HepG2 (cell line): ENCODE measurements around the gene CHKB. TPM values are rescaled to one million over a fixed set of nuclear protein-coding genes. Genes with fewer than 3 reads are reported as not detected.
A peak's percentile ranks its signal among the peaks of the same experiment; 100 is the strongest.

Experiments
- ADNP ChIP-seq: sonication (generic); formaldehyde crosslinking; IDR thresholded peaks from 2 replicates; pipeline ENCODE4 v1.4.0; 2020; ENCODE audit warnings: missing genetic modification reagents
- HNRNPL ChIP-seq: fragments of 200-400 bp; formaldehyde crosslinking; IDR thresholded peaks from 2 replicates; pipeline ENCODE4 v1.6.1; 2017; ENCODE audit warnings: mild to moderate bottlenecking, low read depth, low read length
- MTF2 ChIP-seq: sonication (generic); formaldehyde crosslinking; IDR thresholded peaks from 2 replicates; pipeline ENCODE4 v1.5.0; 2020; ENCODE audit warnings: missing genetic modification reagents, borderline replicate concordance
- NRL ChIP-seq: sonication (generic); formaldehyde crosslinking; IDR thresholded peaks from 2 replicates; pipeline ENCODE4 v1.5.0; 2020; ENCODE audit warnings: missing genetic modification reagents, mild to moderate bottlenecking, moderate library complexity, borderline replicate concordance
- SOX13 ChIP-seq, 3 experiments: fragments of 450-650 bp in 1 of 3; sonication (generic) in 1 of 3; formaldehyde crosslinking in 1 of 3; IDR thresholded peaks in 2 of 3; conservative IDR thresholded peaks in 1 of 3; 2 replicates each; pipeline versions ENCODE4 v1.5.0 to v1.6.1; 2016 to 2020; ENCODE audit warnings: antibody characterized with exemption in 1 of 3, mild to moderate bottlenecking in 1 of 3, missing compliant biosample characterization in 1 of 3, missing genetic modification reagents in 1 of 3, moderate library complexity in 1 of 3
- ZNF572 ChIP-seq: sonication (generic); formaldehyde crosslinking; IDR thresholded peaks from 2 replicates; pipeline ENCODE4 v1.5.1; 2020; ENCODE audit warnings: mild to moderate bottlenecking, missing genetic modification reagents
- ZNF629 ChIP-seq: sonication (generic); formaldehyde crosslinking; conservative IDR thresholded peaks from 2 replicates; pipeline ENCODE4 v1.5.0; 2020; ENCODE audit warnings: missing genetic modification reagents
- ZNF747 ChIP-seq: sonication (generic); formaldehyde crosslinking; IDR thresholded peaks from 2 replicates; pipeline ENCODE4 v1.8.1; 2023; ENCODE audit warnings: missing genetic modification reagents, mild to moderate bottlenecking, borderline replicate concordance
- ZSCAN31 ChIP-seq: sonication (generic); formaldehyde crosslinking; IDR thresholded peaks from 2 replicates; pipeline ENCODE4 v1.5.0; 2020; ENCODE audit warnings: low read depth, mild to moderate bottlenecking, missing genetic modification reagents
- polyA plus RNA-seq, 8 experiments: library from polyadenylated mRNA; depleted of rRNA in 3 of 8; stranded (reverse) in 7 of 8; unstranded in 1 of 8; fragments of >200 nt; fragmentation: Illumina TruSeq in 4 of 8; extraction: Trizol in 4 of 8; gene quantifications; 2 replicates each; pipeline versions ENCODE4 v1.2.1 to v1.2.3, GENCODE V29; 2011 to 2016; ENCODE audit warnings: low read depth in 4 of 8, missing spikeins in 1 of 8, mixed read lengths in 1 of 8; ENCODE audit not compliant: insufficient read depth in 1 of 8
- total RNA-seq, 5 experiments: library from RNA; depleted of rRNA; stranded (reverse); fragments of >200 nt; fragmentation: Illumina TruSeq; extraction: Trizol; gene quantifications; 2 replicates each; pipeline ENCODE4 v1.2.3, GENCODE V29; 2016; ENCODE audit warnings: low read depth in 1 of 5
- TF ChIP-seq, protein P1 (sequence below): sonication (generic); formaldehyde crosslinking; IDR thresholded peaks from 2 replicates; pipeline ENCODE4 v1.9.0; 2022; ENCODE audit warnings: low read depth, missing genetic modification reagents
- TF ChIP-seq, protein P2 (sequence below): sonication (generic); formaldehyde crosslinking; IDR thresholded peaks from 2 replicates; pipeline ENCODE4 v1.4.0; 2020; ENCODE audit warnings: missing genetic modification reagents, borderline replicate concordance
- TF ChIP-seq, protein P3 (sequence below): sonication (generic); formaldehyde crosslinking; IDR thresholded peaks from 2 replicates; pipeline ENCODE4 v1.4.0; 2020; ENCODE audit warnings: mild to moderate bottlenecking, missing genetic modification reagents
- TF ChIP-seq, protein P4 (sequence below): sonication (generic); formaldehyde crosslinking; conservative IDR thresholded peaks from 2 replicates; pipeline ENCODE4 v1.4.0; 2020; ENCODE audit warnings: missing genetic modification reagents
- TF ChIP-seq, protein P5 (sequence below): sonication (generic); formaldehyde crosslinking; IDR thresholded peaks from 2 replicates; pipeline ENCODE4 v1.8.0; 2022; ENCODE audit warnings: missing genetic modification reagents, mild to moderate bottlenecking, inconsistent platforms, borderline replicate concordance
- TF ChIP-seq, protein P6 (sequence below): sonication (generic); formaldehyde crosslinking; IDR thresholded peaks from 2 replicates; pipeline ENCODE4 v1.9.0; 2022; ENCODE audit warnings: missing genetic modification reagents, mild to moderate bottlenecking, borderline replicate concordance
- TF ChIP-seq, protein P7 (sequence below): conservative IDR thresholded peaks from 2 replicates; pipeline ENCODE4 v1.6.1; 2018; ENCODE audit warnings: missing genetic modification reagents

CHKB gene
- total and polyA plus RNA-seq, 2 of the 13 experiments (the other 11 are each of a cell fraction or from before 2014, with no cell fraction given) = 24.5 to 42.7 TPM

DNA sequence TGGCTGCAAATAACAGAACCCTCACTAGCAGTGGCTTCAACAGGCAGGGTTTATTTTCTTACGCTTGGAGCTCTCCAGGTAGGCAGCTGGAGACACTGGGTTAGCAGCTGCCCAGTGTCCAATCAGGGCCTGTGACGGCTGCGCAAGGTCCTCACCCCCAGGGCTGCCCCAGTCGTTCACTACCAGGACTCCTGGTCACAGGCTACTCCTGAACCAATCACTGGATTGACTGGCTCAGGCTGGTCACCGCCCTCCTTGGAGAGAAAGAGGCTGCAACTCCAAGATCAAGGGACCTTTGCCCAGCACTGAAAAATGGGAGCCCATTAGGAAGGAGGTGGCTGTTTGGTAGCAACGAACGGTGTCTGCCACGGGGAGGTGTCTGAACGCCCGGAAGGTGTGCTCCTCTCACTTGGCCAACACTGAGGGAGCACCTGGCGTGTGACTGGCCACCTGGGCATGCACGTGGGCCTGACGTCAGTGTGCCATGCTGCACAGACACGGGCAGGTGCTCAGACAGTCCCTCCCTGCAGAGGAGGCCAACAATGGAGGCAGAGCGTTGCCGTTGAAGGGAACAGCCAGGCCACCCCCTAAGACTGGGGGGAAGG is 40.2 kb upstream of the CHKB start (continued):
- TF ChIP-seq, protein P1, sequence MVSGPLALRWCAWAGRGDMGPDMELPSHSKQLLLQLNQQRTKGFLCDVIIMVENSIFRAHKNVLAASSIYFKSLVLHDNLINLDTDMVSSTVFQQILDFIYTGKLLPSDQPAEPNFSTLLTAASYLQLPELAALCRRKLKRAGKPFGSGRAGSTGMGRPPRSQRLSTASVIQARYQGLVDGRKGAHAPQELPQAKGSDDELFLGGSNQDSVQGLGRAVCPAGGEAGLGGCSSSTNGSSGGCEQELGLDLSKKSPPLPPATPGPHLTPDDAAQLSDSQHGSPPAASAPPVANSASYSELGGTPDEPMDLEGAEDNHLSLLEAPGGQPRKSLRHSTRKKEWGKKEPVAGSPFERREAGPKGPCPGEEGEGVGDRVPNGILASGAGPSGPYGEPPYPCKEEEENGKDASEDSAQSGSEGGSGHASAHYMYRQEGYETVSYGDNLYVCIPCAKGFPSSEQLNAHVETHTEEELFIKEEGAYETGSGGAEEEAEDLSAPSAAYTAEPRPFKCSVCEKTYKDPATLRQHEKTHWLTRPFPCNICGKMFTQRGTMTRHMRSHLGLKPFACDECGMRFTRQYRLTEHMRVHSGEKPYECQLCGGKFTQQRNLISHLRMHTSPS (CRISPR knock-in tag) = peak; percentile 65; the same call in 1 of the 2 replicates
- no peak for TF ChIP-seq SOX13 (IDR thresholded peaks at IDR 0.05)
- no peak for TF ChIP-seq SOX13 (CRISPR knock-in tag; conservative IDR thresholded peaks at IDR 0.05 in 1 of 2, IDR thresholded peaks at IDR 0.05 in 1 of 2)
- 0 out of 2 replicates have a peak, but pooled peaks have one; percentile 64 for TF ChIP-seq ZSCAN31 (CRISPR knock-in tag)
- TF ChIP-seq, protein P2, sequence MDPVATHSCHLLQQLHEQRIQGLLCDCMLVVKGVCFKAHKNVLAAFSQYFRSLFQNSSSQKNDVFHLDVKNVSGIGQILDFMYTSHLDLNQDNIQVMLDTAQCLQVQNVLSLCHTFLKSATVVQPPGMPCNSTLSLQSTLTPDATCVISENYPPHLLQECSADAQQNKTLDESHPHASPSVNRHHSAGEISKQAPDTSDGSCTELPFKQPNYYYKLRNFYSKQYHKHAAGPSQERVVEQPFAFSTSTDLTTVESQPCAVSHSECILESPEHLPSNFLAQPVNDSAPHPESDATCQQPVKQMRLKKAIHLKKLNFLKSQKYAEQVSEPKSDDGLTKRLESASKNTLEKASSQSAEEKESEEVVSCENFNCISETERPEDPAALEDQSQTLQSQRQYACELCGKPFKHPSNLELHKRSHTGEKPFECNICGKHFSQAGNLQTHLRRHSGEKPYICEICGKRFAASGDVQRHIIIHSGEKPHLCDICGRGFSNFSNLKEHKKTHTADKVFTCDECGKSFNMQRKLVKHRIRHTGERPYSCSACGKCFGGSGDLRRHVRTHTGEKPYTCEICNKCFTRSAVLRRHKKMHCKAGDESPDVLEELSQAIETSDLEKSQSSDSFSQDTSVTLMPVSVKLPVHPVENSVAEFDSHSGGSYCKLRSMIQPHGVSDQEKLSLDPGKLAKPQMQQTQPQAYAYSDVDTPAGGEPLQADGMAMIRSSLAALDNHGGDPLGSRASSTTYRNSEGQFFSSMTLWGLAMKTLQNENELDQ (CRISPR knock-in tag) = no peak
- no peak for TF ChIP-seq MTF2 (CRISPR knock-in tag)
- TF ChIP-seq ZNF629 = 0 out of 2 replicates have a peak, but pooled peaks have one; percentile 34
- TF ChIP-seq ZNF747 (CRISPR knock-in tag) = peak; percentile 36; the same call in 1 of the 2 replicates
- TF ChIP-seq, protein P3, sequence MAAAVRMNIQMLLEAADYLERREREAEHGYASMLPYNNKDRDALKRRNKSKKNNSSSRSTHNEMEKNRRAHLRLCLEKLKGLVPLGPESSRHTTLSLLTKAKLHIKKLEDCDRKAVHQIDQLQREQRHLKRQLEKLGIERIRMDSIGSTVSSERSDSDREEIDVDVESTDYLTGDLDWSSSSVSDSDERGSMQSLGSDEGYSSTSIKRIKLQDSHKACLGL (CRISPR knock-in tag) = 0 out of 2 replicates have a peak, but pooled peaks have one; percentile 11
- no peak; the same call in 1 of the 2 replicates for TF ChIP-seq NRL (CRISPR knock-in tag)
- TF ChIP-seq, protein P4, sequence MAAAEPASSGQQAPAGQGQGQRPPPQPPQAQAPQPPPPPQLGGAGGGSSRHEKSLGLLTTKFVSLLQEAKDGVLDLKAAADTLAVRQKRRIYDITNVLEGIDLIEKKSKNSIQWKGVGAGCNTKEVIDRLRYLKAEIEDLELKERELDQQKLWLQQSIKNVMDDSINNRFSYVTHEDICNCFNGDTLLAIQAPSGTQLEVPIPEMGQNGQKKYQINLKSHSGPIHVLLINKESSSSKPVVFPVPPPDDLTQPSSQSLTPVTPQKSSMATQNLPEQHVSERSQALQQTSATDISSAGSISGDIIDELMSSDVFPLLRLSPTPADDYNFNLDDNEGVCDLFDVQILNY = no peak
- peak; percentile 61; the same call in 1 of the 2 replicates for TF ChIP-seq ZNF572 (CRISPR knock-in tag)
- TF ChIP-seq, protein P5, sequence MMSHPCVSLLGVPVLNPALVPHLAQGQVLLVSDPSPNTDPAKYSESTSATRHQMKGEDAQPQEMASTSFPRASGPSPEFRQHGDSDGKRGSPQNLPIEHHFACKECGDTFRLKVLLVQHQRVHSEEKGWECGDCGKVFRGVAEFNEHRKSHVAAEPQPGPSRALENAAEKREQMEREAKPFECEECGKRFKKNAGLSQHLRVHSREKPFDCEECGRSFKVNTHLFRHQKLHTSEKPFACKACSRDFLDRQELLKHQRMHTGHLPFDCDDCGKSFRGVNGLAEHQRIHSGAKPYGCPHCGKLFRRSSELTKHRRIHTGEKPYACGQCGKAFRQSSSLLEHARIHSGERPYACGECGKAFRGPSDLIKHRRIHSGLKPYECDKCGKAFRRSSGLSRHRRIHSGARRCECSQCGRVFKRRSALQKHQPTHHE (CRISPR knock-in tag) = no peak
- TF ChIP-seq, protein P6, sequence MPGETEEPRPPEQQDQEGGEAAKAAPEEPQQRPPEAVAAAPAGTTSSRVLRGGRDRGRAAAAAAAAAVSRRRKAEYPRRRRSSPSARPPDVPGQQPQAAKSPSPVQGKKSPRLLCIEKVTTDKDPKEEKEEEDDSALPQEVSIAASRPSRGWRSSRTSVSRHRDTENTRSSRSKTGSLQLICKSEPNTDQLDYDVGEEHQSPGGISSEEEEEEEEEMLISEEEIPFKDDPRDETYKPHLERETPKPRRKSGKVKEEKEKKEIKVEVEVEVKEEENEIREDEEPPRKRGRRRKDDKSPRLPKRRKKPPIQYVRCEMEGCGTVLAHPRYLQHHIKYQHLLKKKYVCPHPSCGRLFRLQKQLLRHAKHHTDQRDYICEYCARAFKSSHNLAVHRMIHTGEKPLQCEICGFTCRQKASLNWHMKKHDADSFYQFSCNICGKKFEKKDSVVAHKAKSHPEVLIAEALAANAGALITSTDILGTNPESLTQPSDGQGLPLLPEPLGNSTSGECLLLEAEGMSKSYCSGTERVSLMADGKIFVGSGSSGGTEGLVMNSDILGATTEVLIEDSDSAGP = peak; percentile 44
- TF ChIP-seq, protein P7, sequence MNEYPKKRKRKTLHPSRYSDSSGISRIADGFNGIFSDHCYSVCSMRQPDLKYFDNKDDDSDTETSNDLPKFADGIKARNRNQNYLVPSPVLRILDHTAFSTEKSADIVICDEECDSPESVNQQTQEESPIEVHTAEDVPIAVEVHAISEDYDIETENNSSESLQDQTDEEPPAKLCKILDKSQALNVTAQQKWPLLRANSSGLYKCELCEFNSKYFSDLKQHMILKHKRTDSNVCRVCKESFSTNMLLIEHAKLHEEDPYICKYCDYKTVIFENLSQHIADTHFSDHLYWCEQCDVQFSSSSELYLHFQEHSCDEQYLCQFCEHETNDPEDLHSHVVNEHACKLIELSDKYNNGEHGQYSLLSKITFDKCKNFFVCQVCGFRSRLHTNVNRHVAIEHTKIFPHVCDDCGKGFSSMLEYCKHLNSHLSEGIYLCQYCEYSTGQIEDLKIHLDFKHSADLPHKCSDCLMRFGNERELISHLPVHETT (CRISPR knock-in tag) = no peak
- TF ChIP-seq ADNP = no peak
- 0 out of 2 replicates have a peak, but pooled peaks have one; percentile 42 for TF ChIP-seq HNRNPL
